ENCODE results near the gene ATP13A4.

ATP13A4 gene

GRCh38 chr3:193499136-193499770 is 55.4 kb downstream of the ATP13A4 start:
- no peak for DNase-seq (ENCODE audit: low read depth in 2 of 2)

GRCh38 chr3:193498215-193498614 is 56.5 kb downstream of the ATP13A4 start:
- no peak for DNase-seq (ENCODE audit: low read depth in 2 of 2)

- DNase-seq (ENCODE audit: low read depth in 2 of 2): no peak
These were observed 58.0 kb downstream of the ATP13A4 start for GRCh38 chr3:193496658-193497057.

GRCh38 chr3:193491026-193491425 is 63.7 kb downstream of the ATP13A4 start:
- DNase-seq (ENCODE audit: low read depth in 2 of 2): no peak

- no peak for DNase-seq (ENCODE audit: low read depth in 2 of 2)
These were observed 64.1 kb downstream of the ATP13A4 start for GRCh38 chr3:193490580-193490979.

- no peak for DNase-seq (ENCODE audit: low read depth in 2 of 2)
These were observed 64.7 kb downstream of the ATP13A4 start for GRCh38 chr3:193489949-193490348.

- DNase-seq (ENCODE audit: low read depth in 2 of 2): no peak
These were observed 66.0 kb downstream of the ATP13A4 start for GRCh38 chr3:193488741-193489140.

GRCh38 chr3:193483988-193484539 is 70.6 kb downstream of the ATP13A4 start:
- no peak for DNase-seq (ENCODE audit: low read depth in 2 of 2)

- DNase-seq (ENCODE audit: low read depth in 2 of 2): no peak
These were observed 73.3 kb downstream of the ATP13A4 start for GRCh38 chr3:193481436-193481835.

GRCh38 chr3:193474446-193474845 is 80.2 kb downstream of the ATP13A4 start:
- DNase-seq (ENCODE audit: low read depth in 2 of 2): no peak

GRCh38 chr3:193470710-193471109 is 84.0 kb downstream of the ATP13A4 start:
- DNase-seq (ENCODE audit: low read depth in 2 of 2): no peak

- DNase-seq (ENCODE audit: low read depth in 2 of 2): no peak
These were observed 88.6 kb downstream of the ATP13A4 start for GRCh38 chr3:193465992-193466608.

- no peak for DNase-seq (ENCODE audit: low read depth in 2 of 2)
These were observed 89.8 kb downstream of the ATP13A4 start for GRCh38 chr3:193464889-193465288.

GRCh38 chr3:193457526-193457925 is 97.2 kb downstream of the ATP13A4 start:
- no peak for DNase-seq (ENCODE audit: low read depth in 2 of 2)

- no peak for DNase-seq (ENCODE audit: low read depth in 2 of 2)
These were observed 102.4 kb downstream of the ATP13A4 start for GRCh38 chr3:193452338-193452737.

GRCh38 chr3:193451902-193452301 is 102.8 kb downstream of the ATP13A4 start:
- no peak for DNase-seq (ENCODE audit: low read depth in 2 of 2)

GRCh38 chr3:193446965-193447602 is 107.6 kb downstream of the ATP13A4 start:
- DNase-seq (ENCODE audit: low read depth in 2 of 2): no peak

GRCh38 chr3:193439423-193439822 is 115.3 kb downstream of the ATP13A4 start:
- DNase-seq (ENCODE audit: low read depth in 2 of 2): no peak

- no peak for DNase-seq (ENCODE audit: low read depth in 2 of 2)
These were observed 135.9 kb downstream of the ATP13A4 start for GRCh38 chr3:193418576-193419373.

- no peak for DNase-seq (ENCODE audit: low read depth in 2 of 2)
These were observed 138.1 kb downstream of the ATP13A4 start for GRCh38 chr3:193416629-193417028.

GRCh38 chr3:193407688-193408087 is 147.0 kb downstream of the ATP13A4 start:
- no peak for DNase-seq (ENCODE audit: low read depth in 2 of 2)

- no peak for DNase-seq (ENCODE audit: low read depth in 2 of 2)
These were observed 147.6 kb downstream of the ATP13A4 start for GRCh38 chr3:193407112-193407511.

All from stimulated activated CD8-positive, alpha-beta memory T cell treated with anti-CD3 and anti-CD28 coated beads, Interleukin-7, amount 100 ng/mL, for 4 hours (primary cell).